PC-9 (cell line): ENCODE data around the gene CRP. TPM values are rescaled to one million over a fixed set of nuclear protein-coding genes. Genes with fewer than 3 reads are reported as not detected.

ENCODE experiments used
- BruUV-seq: library from RNA; stranded (reverse); fragments of 400-500 nt; replicated peaks from 2 replicates; lab custom pipeline; 2021; lab: Mats Ljungman, UMichigan
- CTCF ChIA-PET: fragments of 300-600 bp; sonication (Branson Sonifier 250); formaldehyde crosslinking; loops from one replicate; lab custom pipeline; 2022; ENCODE audit warnings: antibody characterized with exemption; lab: Charles Lee
- POLR2A ChIA-PET: fragments of 300-600 bp; sonication (Branson Sonifier 250); formaldehyde crosslinking; loops from one replicate; lab custom pipeline; 2022; ENCODE audit warnings: antibody characterized with exemption; ENCODE audit not compliant: unreplicated experiment; lab: Charles Lee
- DNase-seq, 2 experiments: peaks; one replicate each; pipeline versions ENCODE4 v3.0.0 to v3.0.0-alpha.2; 2015 to 2022; ENCODE audit warnings: mixed read lengths in 1 of 2
- H2AFZ ChIP-seq: fragments of 200-600 bp; sonication (generic); 2 replicates; pipeline ENCODE4 v1.8.1; 2017; ENCODE audit warnings: antibody characterized with exemption
- H3F3A ChIP-seq: fragments of 200-600 bp; sonication (generic); 2 replicates; pipeline ENCODE4 v1.8.1; 2017; ENCODE audit warnings: antibody characterized with exemption, mild to moderate bottlenecking, low read depth; ENCODE audit not compliant: insufficient read depth
- H3K27ac ChIP-seq: fragments of 200-600 bp; sonication (generic); 2 replicates; pipeline ENCODE4 v1.6.1; 2016; ENCODE audit warnings: mixed run types
- H3K27me3 ChIP-seq: fragments of 200-600 bp; sonication (generic); 2 replicates; pipeline ENCODE4 v1.6.1; 2016; ENCODE audit warnings: low read depth, mixed run types; ENCODE audit not compliant: insufficient read depth
- H3K36me3 ChIP-seq: fragments of 200-600 bp; sonication (generic); 2 replicates; pipeline ENCODE4 v1.6.1; 2016; ENCODE audit warnings: low read depth, mixed run types
- H3K4me1 ChIP-seq: fragments of 200-600 bp; sonication (generic); replicated peaks from 2 replicates; pipeline ENCODE4 v1.6.1; 2016; ENCODE audit warnings: mixed run types; ENCODE audit not compliant: insufficient read depth
- H3K4me2 ChIP-seq: fragments of 200-600 bp; sonication (generic); 2 replicates; pipeline ENCODE4 v1.6.1; 2017; ENCODE audit warnings: mixed run types
- H3K4me3 ChIP-seq: fragments of 200-600 bp; sonication (generic); 2 replicates; pipeline ENCODE4 v1.6.1; 2016; ENCODE audit warnings: mixed run types
- H3K79me2 ChIP-seq: fragments of 200-600 bp; sonication (generic); 2 replicates; pipeline ENCODE4 v1.6.1; 2017; ENCODE audit warnings: low read depth, mixed run types
- H3K9me2 ChIP-seq: fragments of 200-600 bp; sonication (generic); 2 replicates; pipeline ENCODE4 v1.8.1; 2017; ENCODE audit warnings: mild to moderate bottlenecking; ENCODE audit not compliant: insufficient read depth
- H3K9me3 ChIP-seq: fragments of 200-600 bp; sonication (generic); 2 replicates; pipeline ENCODE4 v1.8.1; 2016; ENCODE audit warnings: low read depth; ENCODE audit not compliant: insufficient read depth
- H4K20me1 ChIP-seq: fragments of 200-600 bp; sonication (generic); 2 replicates; pipeline ENCODE4 v1.8.1; 2017; ENCODE audit not compliant: insufficient read depth
- CTCF ChIP-seq: fragments of 200-600 bp; sonication (generic); conservative IDR thresholded peaks from 2 replicates; pipeline ENCODE4 v1.6.1; 2017; ENCODE audit warnings: mixed run types, antibody characterized with exemption, mild to moderate bottlenecking, moderate library complexity
- EZH2 ChIP-seq: fragments of 200-600 bp; sonication (generic); IDR thresholded peaks from 2 replicates; pipeline ENCODE4 v1.8.0; 2017; ENCODE audit warnings: antibody characterized with exemption, low read depth
- intact Hi-C: fragments of 100-400 bp; cut with micrococcal nuclease; formaldehyde crosslinking; loops from one replicate; pipeline ENCODE4 v1.10.0; 2022; ENCODE audit not compliant: unreplicated experiment
- total RNA-seq: library from RNA; stranded (reverse); gene quantifications from 2 replicates; pipeline ENCODE4 v1.2.3, GENCODE V29; 2021

CRP gene
- total RNA-seq, 1 experiment from 2014 or later: not detected

DNA sequence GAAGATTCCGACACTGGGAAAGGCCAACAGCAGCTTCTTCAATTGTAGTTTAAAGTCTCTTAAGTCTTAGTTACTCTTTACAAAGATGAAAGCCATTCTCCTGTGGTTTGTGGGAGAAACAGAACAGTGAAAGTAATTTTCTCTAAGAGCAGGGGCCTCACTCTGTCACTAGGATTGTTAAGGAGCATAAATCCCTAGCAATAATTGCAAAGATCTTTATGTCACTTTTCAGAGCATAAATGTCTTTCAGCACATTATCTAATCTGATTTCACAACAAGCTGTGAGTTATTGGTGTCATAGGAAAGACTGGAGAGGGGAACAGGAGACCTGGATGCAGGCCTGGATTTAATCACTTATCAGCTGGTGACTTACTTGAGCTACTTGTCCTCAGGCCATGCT lies 34.0 kb upstream of the CRP start:
- H3K79me2 ChIP-seq: no peaks in the 10 kb centered on the region
- H4K20me1 ChIP-seq: no peaks in the 10 kb centered on the region
- H3K27me3 ChIP-seq: no peaks in the 10 kb centered on the region
- no peak for TF ChIP-seq EZH2
- no peak for TF ChIP-seq CTCF
- H3K4me3 ChIP-seq: no peak overlapping the region
- H3K27ac ChIP-seq: no peak overlapping the region
- H2AFZ ChIP-seq: no peak overlapping the region
- no TSS peak for BruUV-seq
- intact Hi-C loops: no loop called here
- H3F3A ChIP-seq: no peaks in the 10 kb centered on the region
- CTCF ChIA-PET: no interaction called here
- H3K4me1 ChIP-seq: no peaks in the 10 kb centered on the region
- no peak for DNase-seq
- no peak overlapping the region for H3K4me2 ChIP-seq
- no peaks in the 10 kb centered on the region for H3K36me3 ChIP-seq
- no peaks in the 10 kb centered on the region for H3K9me2 ChIP-seq
- POLR2A ChIA-PET: no interaction called here
- no peaks in the 10 kb centered on the region; the same call in 1 of the 2 replicates for H3K9me3 ChIP-seq

GRCh38 chr1:159746666-159747065 lies 32.3 kb upstream of the CRP start:
- H3K79me2 ChIP-seq: no peaks in the 10 kb centered on the region
- ChIA-PET POLR2A (no interaction called here), CTCF (no interaction called here)
- H3K9me2 ChIP-seq: no peaks in the 10 kb centered on the region
- H3K4me1 ChIP-seq: no peaks in the 10 kb centered on the region
- no peak overlapping the region for H2AFZ ChIP-seq
- no peaks in the 10 kb centered on the region for H3K36me3 ChIP-seq
- intact Hi-C loops: no loop called here
- DNase-seq: no peak
- H3K27ac ChIP-seq: no peak overlapping the region
- no peak overlapping the region for H3K4me3 ChIP-seq
- H3K4me2 ChIP-seq: no peak overlapping the region
- H3F3A ChIP-seq: no peaks in the 10 kb centered on the region
- no peaks in the 10 kb centered on the region for H3K9me3 ChIP-seq
- no peaks in the 10 kb centered on the region for H4K20me1 ChIP-seq
- TF ChIP-seq EZH2: no peak
- no peak for TF ChIP-seq CTCF
- H3K27me3 ChIP-seq: no peaks in the 10 kb centered on the region
- no TSS peak for BruUV-seq

DNA sequence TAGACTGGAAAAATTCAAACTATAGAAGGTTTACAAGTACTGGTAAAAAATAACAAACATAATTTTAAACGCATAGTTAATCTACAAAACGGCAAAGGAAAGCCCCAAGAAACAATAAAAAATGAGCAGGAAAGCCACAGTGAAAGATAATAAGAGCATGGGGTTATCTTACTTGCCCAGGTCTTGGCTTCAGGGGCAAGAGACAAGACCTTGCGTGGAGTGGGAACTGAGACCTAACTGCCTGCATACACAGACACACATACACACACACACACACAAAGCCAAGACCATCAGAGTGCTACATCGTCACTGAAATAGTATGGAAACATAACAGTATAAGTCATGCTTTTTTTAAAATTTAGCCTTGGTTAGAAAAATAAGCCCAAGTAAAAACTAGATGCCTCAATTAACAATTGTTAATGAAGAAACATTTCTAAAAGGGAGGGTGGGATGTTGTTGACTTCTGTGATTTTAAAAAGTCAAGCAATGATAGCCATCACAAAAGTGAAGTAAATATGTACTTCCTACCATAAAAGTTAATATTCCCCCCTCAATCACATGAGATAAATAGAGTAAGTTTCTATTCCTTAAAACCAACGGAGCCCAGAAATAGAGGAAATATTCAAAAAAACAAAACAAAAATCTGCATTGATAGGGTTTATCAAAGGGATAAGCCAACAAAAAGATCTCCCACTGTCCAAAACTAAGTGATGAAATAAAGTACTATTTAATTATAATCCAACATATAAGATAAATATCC lies 29.4 kb upstream of the CRP start:
- no TSS peak for BruUV-seq
- ChIA-PET CTCF (no interaction called here), POLR2A (no interaction called here)
- H3K4me3 ChIP-seq: no peak overlapping the region
- no peak overlapping the region for H3K4me2 ChIP-seq
- H3K9me3 ChIP-seq: no peaks in the 10 kb centered on the region
- H3F3A ChIP-seq: no peaks in the 10 kb centered on the region
- H2AFZ ChIP-seq: no peak overlapping the region
- TF ChIP-seq CTCF (no peak), EZH2 (no peak)
- H3K4me1 ChIP-seq: no peaks in the 10 kb centered on the region
- H3K27ac ChIP-seq: no peak overlapping the region
- no peak for DNase-seq
- no peaks in the 10 kb centered on the region for H3K79me2 ChIP-seq
- H3K27me3 ChIP-seq: no peaks in the 10 kb centered on the region
- intact Hi-C loops: no loop called here
- no peaks in the 10 kb centered on the region for H3K36me3 ChIP-seq
- no peaks in the 10 kb centered on the region for H4K20me1 ChIP-seq
- no peaks in the 10 kb centered on the region for H3K9me2 ChIP-seq
